Epithelial cell of prostate (primary cell): Measurements from ENCODE around the gene KIT.

Source experiments
- DNase-seq: peaks from one replicate; pipeline ENCODE4 v3.0.0-alpha.2; 2011; ENCODE audit warnings: low read depth, low spot score
- H3K27ac ChIP-seq: fragments of 450-650 bp; 2 replicates; pipeline ENCODE4 v1.5.1; 2017; ENCODE audit warnings: mild to moderate bottlenecking

KIT gene

GRCh38 chr4:54695337-54695736 is 37.6 kb downstream of the KIT start:
- DNase-seq: no peak
- H3K27ac ChIP-seq: no peak overlapping the region

GRCh38 chr4:54695788-54696187 is 38.0 kb downstream of the KIT start:
- DNase-seq: no peak
- H3K27ac ChIP-seq: no peak overlapping the region

DNA sequence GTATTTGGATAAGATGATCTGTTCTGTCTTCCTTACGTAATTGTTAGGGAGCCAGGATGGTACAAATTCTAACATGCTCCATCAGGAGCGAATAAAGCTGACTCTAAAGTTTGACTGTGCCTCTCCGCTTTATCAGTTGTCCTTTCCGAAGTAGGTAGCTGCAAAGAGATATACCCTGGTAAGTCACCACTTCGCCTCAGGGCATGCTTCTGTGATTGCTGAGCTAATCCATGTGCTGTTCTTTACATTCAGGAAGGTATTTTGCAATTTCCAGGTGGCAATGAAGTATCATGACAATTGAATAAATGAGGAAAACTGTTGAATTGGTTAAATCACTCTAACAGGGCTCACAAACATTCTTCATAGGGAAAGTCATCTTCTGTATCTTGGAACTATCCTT is 38.9 kb downstream of the KIT start:
- no peak overlapping the region for H3K27ac ChIP-seq
- DNase-seq: no peak

GRCh38 chr4:54700986-54701385 is 43.2 kb downstream of the KIT start:
- H3K27ac ChIP-seq: no peak overlapping the region
- DNase-seq: no peak

- H3K27ac ChIP-seq: no peak overlapping the region
- DNase-seq: no peak
Observed at GRCh38 chr4:54703182-54703581, 45.4 kb downstream of the KIT start.

DNA sequence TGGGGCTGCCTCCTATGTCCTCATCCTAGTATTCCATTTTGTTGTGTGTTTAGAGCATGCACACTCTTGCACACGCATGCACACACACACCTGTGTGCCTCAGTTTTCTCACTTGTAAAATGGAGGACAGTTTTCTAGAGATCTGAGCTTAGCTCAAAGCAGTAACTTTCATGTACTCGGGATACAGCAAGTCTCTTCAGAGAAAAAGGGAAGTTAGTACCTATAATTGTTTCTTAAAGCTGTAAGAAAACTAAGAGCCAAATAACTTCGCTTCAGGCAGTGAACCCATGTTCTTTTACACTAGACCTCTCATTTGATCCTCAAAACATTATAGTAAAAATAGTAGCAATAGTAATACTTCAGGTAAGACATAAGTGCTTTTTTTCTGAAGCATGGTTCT is 49.6 kb downstream of the KIT start:
- no peak for DNase-seq
- no peak overlapping the region for H3K27ac ChIP-seq

DNA sequence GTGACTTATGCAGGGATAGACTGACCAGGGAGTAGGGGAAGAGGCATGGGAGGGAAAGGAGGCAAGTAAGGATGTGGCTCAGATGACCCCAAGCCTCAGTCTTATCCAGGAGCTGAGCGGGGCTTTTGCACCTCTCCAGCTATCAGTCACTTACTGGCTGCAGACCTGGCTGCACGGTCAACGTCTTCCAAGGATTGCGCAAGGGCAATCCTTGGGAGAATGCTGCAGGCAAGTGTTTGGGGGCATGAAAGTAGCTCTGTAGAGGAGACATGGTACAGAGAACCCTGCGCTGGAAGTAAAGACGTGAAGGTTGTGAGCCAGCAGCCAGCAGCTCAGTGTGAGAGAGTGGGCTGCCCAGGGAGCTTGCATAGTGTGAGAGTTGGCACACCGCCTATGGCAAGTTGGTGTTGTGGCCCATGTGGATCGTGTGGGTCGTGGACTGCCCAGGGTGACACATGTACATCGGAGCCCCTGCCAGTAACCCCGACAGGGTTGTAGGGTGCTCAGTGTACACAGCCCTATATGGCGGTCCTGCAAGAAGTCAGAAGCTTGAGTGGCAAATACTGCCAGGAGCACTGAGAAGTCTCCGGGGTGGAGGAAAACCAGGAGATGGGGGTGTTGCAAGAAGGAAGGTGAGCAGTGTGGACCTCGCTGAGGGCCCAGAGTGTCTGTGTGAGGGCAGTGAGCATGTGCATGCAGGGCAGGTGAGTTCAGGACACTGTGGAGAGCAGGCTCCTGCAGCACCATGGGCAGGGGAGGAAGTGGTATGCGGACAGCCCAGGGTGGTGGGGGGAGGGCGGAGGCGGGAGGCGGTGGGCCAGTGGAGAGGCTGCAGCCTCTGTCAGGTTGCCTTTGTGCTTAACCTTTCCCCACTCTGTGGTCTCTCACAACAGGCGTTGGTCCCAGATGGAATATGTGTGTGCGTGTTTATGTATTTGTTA is 50.9 kb downstream of the KIT start:
- H3K27ac ChIP-seq: no peak overlapping the region
- DNase-seq: no peak

- no peak overlapping the region for H3K27ac ChIP-seq
- no peak for DNase-seq
Observed at GRCh38 chr4:54709400-54709799, 51.6 kb downstream of the KIT start.

- no peak overlapping the region for H3K27ac ChIP-seq
- DNase-seq: no peak
Observed at GRCh38 chr4:54712206-54712605, 54.4 kb downstream of the KIT start.

- H3K27ac ChIP-seq: no peak overlapping the region
- no peak for DNase-seq
Observed at GRCh38 chr4:54714631-54715030, 56.9 kb downstream of the KIT start.

GRCh38 chr4:54716478-54717065 is 58.8 kb downstream of the KIT start:
- no peak overlapping the region for H3K27ac ChIP-seq
- DNase-seq: no peak

- DNase-seq: no peak
- no peak overlapping the region for H3K27ac ChIP-seq
Observed at GRCh38 chr4:54717694-54718093, 59.9 kb downstream of the KIT start.

- no peak for DNase-seq
Observed at GRCh38 chr4:54719378-54719777, 61.6 kb downstream of the KIT start.

GRCh38 chr4:54723220-54723619 is 65.5 kb downstream of the KIT start:
- no peak overlapping the region for H3K27ac ChIP-seq

More at GRCh38 chr4:54719378-54719777, 61.6 kb downstream of the KIT start:
- no peak overlapping the region for H3K27ac ChIP-seq

DNA sequence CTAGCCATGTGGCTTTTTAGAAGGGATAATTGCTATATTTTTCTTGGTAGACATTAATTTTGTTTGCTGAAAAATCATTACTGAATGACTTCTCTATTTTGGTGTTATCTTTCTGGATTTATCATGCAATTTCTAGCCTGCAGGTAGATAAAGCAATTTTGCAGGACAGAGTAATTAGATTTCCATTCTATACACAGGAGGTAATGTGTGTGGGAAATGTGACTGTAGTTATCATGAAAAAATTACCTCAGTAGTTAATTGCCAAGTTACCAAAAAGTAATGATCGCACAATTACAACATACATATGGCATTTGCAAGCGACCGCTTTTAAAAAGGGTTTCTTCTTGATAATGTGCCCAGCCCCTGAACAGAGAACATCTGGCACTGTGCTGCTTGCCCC is 66.1 kb downstream of the KIT start:
- no peak for DNase-seq
- H3K27ac ChIP-seq: no peak overlapping the region

More at GRCh38 chr4:54723220-54723619, 65.5 kb downstream of the KIT start:
- DNase-seq: no peak

DNA sequence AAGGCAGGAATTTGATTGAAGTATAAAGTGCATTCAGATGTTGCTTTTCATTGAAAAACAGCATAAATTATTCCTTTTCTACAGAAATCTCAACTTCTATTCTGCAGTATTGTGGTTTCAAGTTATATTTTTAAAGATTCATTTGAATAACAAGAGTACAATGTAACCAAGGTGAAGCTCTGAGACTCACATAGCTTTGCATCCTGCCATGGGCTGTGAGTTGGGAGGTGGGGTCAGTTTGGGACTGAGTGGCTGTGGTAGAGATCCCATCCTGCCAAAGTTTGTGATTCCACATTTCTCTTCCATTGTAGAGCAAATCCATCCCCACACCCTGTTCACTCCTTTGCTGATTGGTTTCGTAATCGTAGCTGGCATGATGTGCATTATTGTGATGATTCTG is 69.2 kb downstream of the KIT start:
- no peak for DNase-seq
- H3K27ac ChIP-seq: no peak overlapping the region

GRCh38 chr4:54727346-54727745 is 69.6 kb downstream of the KIT start:
- DNase-seq: no peak
- H3K27ac ChIP-seq: no peak overlapping the region

DNA sequence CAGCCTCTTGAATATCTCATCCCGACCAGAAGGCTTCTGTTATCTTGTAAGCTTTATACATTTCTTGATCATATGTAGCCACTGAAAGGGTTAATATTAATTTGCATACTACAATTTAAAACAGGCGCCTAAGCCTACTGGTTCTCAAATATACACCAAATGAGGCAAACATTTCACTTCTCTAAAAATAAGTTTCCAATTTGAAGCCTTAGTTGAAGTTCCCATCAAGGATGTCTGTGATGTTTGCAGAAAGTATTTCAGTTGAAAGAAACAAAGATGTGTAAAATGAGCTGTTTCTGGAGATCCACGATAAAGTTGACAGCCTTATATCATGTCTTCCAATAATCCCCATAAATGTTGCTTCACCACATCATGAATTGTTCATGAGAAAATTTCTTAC is 70.6 kb downstream of the KIT start:
- no peak for DNase-seq
- H3K27ac ChIP-seq: no peak overlapping the region

- no peak overlapping the region for H3K27ac ChIP-seq
- no peak for DNase-seq
Observed at GRCh38 chr4:54729256-54729655, 71.5 kb downstream of the KIT start.

DNA sequence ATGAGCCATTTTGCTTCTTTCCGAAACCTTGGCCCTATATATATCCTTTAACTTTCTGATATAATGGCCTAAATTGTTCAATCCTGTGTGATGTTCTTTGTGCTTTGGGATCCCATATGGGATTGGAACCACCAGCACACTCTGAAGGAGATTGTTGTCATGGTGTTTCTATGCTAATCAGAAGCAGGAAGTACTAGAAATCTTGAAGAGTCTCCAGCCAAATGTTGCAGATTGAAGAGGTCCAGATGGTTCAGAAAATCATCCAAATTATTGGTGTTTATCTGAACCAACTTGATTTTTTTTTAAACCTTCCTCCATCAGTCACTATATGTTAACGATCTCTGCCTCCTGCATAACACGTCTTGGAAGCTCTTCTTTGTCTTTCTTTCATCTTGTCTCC is 72.8 kb downstream of the KIT start:
- no peak overlapping the region for H3K27ac ChIP-seq
- no peak for DNase-seq

GRCh38 chr4:54731552-54731951 is 73.8 kb downstream of the KIT start:
- DNase-seq: no peak
- H3K27ac ChIP-seq: no peak overlapping the region

- H3K27ac ChIP-seq: no peak overlapping the region
- no peak for DNase-seq
Observed at GRCh38 chr4:54731976-54732375, 74.2 kb downstream of the KIT start.
